Skeletal muscle tissue (tissue), 4 donors: Measurements from ENCODE around the gene OXT. TPM values are rescaled to one million over a fixed set of nuclear protein-coding genes. Genes with fewer than 3 reads are reported as not detected.
"Not testable (repeated sequence)": the region's sequence is repeated elsewhere in the genome, so short reads cannot be mapped to it uniquely, and the experiment has no call there.

ENCODE experiments used
- H3K27ac ChIP-seq: one replicate; pipeline ENCODE4 v1.7.0; 2013; ENCODE audit warnings: mild to moderate bottlenecking, low read depth, low read length, inconsistent platforms
- H3K27me3 ChIP-seq, 3 donors: one replicate each; pipeline ENCODE4 v1.7.0; 2013; ENCODE audit warnings: low read length in 3 of 3; ENCODE audit not compliant: control insufficient read depth in 3 of 3, insufficient read depth in 3 of 3
- H3K36me3 ChIP-seq, 3 donors: one replicate each; pipeline ENCODE4 v1.7.0; 2013; ENCODE audit warnings: low read length in 3 of 3; ENCODE audit not compliant: control insufficient read depth in 3 of 3, insufficient read depth in 3 of 3
- H3K4me1 ChIP-seq, 3 donors: one replicate each; pipeline ENCODE4 v1.7.0; 2013; ENCODE audit warnings: low read length in 3 of 3, mild to moderate bottlenecking in 3 of 3; ENCODE audit not compliant: control insufficient read depth in 3 of 3, insufficient read depth in 3 of 3
- H3K4me3 ChIP-seq, 3 donors: one replicate each; pipeline ENCODE4 v1.7.0; 2013; ENCODE audit warnings: low read length in 3 of 3
- H3K9ac ChIP-seq, 3 donors: one replicate each; pipeline ENCODE4 v1.7.0; 2013; ENCODE audit warnings: low read length in 3 of 3, mild to moderate bottlenecking in 3 of 3, moderate library complexity in 2 of 3, low read depth in 1 of 3
- H3K9me3 ChIP-seq, 3 donors: one replicate each; pipeline ENCODE4 v1.7.0; 2013; ENCODE audit warnings: low read length in 3 of 3; ENCODE audit not compliant: control insufficient read depth in 3 of 3
- total RNA-seq: library from RNA; depleted of rRNA; stranded (reverse); fragments of >200 nt; gene quantifications from one replicate; pipeline ENCODE4 v1.2.3, GENCODE V29; 2014
- donor health status: Osteomylitis.

Gene OXT
- total RNA-seq: not detected

DNA sequence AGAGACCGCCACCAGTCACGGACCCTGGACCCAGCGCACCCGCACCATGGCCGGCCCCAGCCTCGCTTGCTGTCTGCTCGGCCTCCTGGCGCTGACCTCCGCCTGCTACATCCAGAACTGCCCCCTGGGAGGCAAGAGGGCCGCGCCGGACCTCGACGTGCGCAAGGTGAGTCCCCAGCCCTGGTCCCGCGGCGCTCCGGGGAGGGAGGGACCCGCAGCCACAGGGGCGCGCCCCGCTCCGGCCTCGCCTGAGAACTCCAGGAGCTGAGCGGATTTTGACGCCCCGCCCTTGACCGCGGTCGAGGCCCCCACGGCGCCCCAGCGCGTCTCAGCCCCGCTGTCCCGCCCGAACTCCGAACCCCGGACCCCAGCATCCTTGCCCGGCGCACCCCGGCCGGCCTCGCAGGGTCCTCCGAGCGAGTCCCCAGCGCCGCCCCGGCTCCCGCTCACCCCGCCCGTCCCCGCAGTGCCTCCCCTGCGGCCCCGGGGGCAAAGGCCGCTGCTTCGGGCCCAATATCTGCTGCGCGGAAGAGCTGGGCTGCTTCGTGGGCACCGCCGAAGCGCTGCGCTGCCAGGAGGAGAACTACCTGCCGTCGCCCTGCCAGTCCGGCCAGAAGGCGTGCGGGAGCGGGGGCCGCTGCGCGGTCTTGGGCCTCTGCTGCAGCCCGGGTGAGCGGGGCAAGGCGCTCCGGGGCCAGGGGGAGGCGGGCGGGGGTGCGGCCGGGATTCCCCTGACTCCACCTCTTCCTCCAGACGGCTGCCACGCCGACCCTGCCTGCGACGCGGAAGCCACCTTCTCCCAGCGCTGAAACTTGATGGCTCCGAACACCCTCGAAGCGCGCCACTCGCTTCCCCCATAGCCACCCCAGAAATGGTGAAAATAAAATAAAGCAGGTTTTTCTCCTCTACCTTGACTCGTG lies at the start of gene OXT:
Gene OXT, plus strand, starts transcription at position 11 of the 920 bp plus-strand sequence. Its CDS starts 36 bp downstream, at position 47.
- Histone ChIP-seq H3K27ac (no peak within 1 kb of the TSS), H3K4me3 (peak within 1 kb of the TSS; percentile 32 to 49 (median 38)), H3K9me3 (no peaks in the 10 kb centered on the region), H3K27me3 (peaks cover 15 to 22% (median 21%) of the 10 kb centered on the region in 3 donors), H3K36me3 (no peaks in the 10 kb centered on the region), H3K9ac (peak within 1 kb of the TSS in 1 of 3 donors; percentile 25), H3K4me1 (peaks cover 0 to 6% (median 3%) of the 10 kb centered on the region in 3 donors)

DNA sequence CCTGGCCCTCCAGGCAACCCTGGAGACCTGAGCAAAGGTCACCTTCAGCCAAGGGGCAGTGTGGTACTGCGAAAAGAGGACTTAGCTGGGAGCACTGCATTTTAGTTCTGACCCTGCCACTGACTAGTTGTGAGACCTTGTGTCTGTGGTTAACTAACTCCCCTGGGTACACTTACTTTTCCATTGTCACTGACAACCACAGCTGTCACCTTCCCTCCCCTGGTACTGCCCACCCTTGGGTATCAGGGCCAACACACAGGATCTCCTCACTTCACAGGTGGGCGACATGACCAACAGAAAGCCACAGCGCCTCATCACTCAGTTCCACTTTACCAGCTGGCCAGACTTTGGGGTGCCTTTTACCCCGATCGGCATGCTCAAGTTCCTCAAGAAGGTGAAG lies 49.6 kb upstream of the OXT start:
- no peaks in the 10 kb centered on the region for H3K9me3 ChIP-seq
- peaks cover 48 to 54% (median 49%) of the 10 kb centered on the region in 3 donors for H3K36me3 ChIP-seq
- no peak overlapping the region for H3K4me3 ChIP-seq
- no peak overlapping the region for H3K27ac ChIP-seq
- H3K9ac ChIP-seq: peak overlapping the region in 1 of 3 donors; percentile 44
- no peaks in the 10 kb centered on the region for H3K27me3 ChIP-seq
- no peaks in the 10 kb centered on the region for H3K4me1 ChIP-seq

DNA sequence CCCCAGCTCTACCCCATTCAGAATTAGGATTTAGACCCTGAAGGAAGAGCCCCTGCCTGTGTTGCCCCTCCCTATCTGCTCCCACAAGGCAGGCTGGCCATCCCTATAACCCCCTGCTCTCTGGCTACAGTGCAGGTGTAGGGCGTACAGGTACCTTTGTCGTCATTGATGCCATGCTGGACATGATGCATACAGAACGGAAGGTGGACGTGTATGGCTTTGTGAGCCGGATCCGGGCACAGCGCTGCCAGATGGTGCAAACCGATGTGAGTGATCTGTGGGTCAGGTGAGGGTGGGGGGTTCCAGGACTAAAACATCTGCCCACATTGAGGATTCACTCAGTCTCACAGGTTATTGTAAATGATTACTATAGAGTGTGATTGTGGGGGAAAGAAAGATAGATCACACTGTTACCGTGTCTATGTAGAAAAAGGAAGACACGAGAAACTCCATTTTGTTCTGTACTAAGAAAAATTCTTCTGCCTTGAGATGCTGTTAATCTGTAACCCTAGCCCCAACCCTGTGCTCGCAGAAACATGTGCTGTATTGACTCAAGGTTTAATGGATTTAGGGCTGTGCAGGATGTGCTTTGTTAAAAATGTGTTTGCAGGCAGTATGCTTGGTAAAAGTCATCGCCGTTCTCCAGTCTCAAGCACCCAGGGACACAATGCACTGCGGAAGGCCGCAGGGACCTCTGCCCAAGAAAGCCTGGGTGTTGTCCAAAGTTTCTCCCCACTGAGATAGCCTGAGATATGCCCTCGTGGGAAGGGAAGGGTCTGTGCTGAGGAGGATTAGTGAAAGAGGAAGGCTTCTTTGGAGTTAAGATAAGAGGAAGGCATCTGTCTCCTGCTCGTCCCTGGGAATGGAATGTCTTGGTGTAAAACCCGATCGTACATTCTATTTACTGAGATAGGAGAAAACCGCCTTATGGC lies 48.6 kb upstream of the OXT start:
- H3K27me3 ChIP-seq, H3K9ac ChIP-seq, H3K27ac ChIP-seq, H3K9me3 ChIP-seq, H3K4me3 ChIP-seq, H3K4me1 ChIP-seq: not testable (repeated sequence)
- peaks cover 53 to 58% (median 54%) of the 10 kb centered on the region in 3 donors for H3K36me3 ChIP-seq

DNA sequence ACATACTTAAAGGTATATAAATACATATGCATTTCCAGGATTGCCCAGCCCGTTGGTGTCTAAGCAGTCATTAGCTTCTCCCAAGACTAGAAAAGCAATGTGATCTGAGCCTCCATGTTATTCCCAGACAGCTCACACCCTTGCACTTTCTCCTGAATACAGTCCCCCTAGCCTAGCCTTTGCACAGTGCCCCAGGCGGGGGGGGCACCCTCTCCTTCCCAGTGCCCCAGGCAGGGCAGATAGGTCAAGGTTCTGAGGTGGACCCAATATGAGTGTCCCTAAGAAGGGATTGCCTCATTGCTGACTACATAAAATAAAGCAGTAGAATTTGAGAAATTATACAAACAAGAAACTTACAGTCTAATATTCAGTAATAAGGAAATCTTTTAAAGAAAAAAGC lies 43.4 kb upstream of the OXT start:
- H3K27ac ChIP-seq: no peak overlapping the region
- H3K4me1 ChIP-seq: peaks cover 0 to 1% (median 0%) of the 10 kb centered on the region in 3 donors
- H3K4me3 ChIP-seq: no peak overlapping the region
- H3K9me3 ChIP-seq: no peaks in the 10 kb centered on the region
- H3K9ac ChIP-seq: no peak overlapping the region
- H3K27me3 ChIP-seq: no peaks in the 10 kb centered on the region
- H3K36me3 ChIP-seq: peaks cover 47 to 65% (median 63%) of the 10 kb centered on the region in 3 donors

DNA sequence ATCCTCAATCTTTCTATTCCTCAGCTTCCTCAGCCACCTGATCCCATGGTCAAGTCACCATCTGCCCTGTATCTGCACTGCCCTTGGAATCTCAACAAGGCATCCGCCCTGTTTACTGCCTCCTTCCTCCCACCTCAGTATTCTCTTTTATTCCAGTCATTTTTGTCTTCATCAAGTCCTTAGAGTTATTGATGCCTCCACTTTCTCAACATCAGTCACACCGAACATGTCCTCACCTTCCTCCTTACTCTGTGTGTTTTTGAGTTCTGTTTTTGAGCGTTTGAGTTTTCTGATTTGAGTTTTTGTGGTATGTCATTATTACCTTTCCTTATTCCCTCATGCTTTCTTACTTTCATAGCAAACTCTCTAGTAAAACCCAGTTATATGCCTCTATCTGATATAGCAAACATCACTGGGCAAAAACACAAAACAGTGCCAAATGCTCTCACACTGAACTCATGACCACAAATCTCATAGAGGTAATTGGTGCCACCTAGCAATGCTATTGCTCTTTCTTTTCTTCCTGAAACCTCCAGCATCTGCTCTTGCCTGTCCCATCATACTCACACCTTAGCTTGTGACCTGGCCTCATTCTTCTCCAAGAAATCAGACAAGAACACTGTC lies 39.8 kb upstream of the OXT start:
- no peak overlapping the region for H3K9ac ChIP-seq
- H3K4me1 ChIP-seq: peaks cover 0 to 5% (median 0%) of the 10 kb centered on the region in 3 donors
- no peaks in the 10 kb centered on the region for H3K27me3 ChIP-seq
- no peaks in the 10 kb centered on the region for H3K9me3 ChIP-seq
- peaks cover 43 to 69% (median 60%) of the 10 kb centered on the region in 3 donors for H3K36me3 ChIP-seq
- no peak overlapping the region for H3K4me3 ChIP-seq
- no peak overlapping the region for H3K27ac ChIP-seq

DNA sequence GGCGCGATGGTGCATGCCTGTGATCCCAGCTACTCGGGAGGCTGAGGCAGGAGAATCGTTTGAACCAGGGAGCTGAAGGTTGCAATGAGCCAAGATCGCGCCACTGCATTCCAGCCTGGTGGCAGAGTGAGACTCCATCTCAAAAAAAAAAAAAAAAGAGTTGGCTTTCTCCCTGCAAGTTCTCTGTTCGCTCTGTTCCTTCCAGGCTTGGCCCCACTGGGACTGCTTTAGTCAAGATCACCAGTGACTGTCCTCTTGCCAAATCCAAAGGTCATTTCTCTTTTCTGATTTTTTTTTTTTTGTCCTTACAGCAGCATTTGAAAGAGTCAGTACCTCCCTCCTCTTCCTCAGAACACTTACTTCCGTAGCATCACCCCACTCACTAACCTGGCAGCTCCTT lies 38.8 kb upstream of the OXT start:
- no peak overlapping the region for H3K27ac ChIP-seq
- peaks cover 0 to 5% (median 0%) of the 10 kb centered on the region in 3 donors for H3K4me1 ChIP-seq
- H3K36me3 ChIP-seq: peaks cover 44 to 69% (median 60%) of the 10 kb centered on the region in 3 donors
- no peak overlapping the region for H3K4me3 ChIP-seq
- no peaks in the 10 kb centered on the region for H3K27me3 ChIP-seq
- no peaks in the 10 kb centered on the region for H3K9me3 ChIP-seq
- H3K9ac ChIP-seq: no peak overlapping the region

DNA sequence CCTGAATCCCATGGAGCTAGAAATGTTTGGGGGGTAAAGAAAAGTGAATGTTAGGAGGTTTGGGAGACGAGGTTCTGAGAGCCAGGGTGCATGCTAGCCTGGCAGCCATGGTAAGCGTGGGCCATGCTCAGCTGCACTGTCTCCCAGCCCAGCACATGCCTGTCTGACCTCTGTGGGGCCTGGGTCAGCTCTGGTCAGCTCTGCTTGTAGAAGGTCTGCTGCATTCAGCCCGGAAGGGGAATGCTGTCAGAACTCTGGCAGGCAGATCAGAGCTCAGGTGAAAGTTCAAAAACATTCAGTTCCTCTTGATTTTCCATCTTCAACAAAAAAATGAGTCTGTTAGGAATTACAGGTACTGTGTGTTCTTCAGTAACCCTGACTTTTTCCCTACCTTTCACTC lies 33.8 kb upstream of the OXT start:
- Histone ChIP-seq H3K4me3 (no peak overlapping the region), H3K9me3 (no peaks in the 10 kb centered on the region), H3K36me3 (peaks cover 46 to 66% (median 52%) of the 10 kb centered on the region in 3 donors), H3K4me1 (peaks cover 6 to 12% (median 11%) of the 10 kb centered on the region in 3 donors), H3K9ac (no peak overlapping the region), H3K27me3 (no peaks in the 10 kb centered on the region), H3K27ac (no peak overlapping the region)

DNA sequence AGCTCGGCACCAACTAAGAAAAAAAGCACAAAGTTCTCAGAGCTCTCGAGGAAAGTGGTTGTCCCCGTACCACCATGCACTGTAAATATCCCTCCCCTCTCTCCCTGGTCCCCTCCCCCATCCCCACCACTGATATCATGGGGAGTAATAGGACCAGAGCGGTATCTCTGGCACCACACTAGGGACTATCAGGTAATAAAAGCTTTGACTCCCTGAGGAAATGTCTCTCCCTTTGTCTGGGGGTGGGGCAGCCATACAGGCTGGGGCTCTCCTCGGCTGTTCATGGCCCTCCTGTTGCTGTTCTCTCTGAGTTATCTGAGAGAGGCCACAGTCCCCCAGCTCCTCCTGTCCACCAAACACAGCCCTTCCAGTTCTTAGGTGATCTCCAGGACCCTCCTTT lies 33.0 kb upstream of the OXT start:
- H3K9me3 ChIP-seq: no peaks in the 10 kb centered on the region
- H3K4me1 ChIP-seq: peaks cover 6 to 20% (median 10%) of the 10 kb centered on the region in 3 donors
- no peak overlapping the region for H3K9ac ChIP-seq
- H3K27me3 ChIP-seq: no peaks in the 10 kb centered on the region
- H3K4me3 ChIP-seq: no peak overlapping the region
- H3K36me3 ChIP-seq: peaks cover 46 to 62% (median 52%) of the 10 kb centered on the region in 3 donors
- no peak overlapping the region for H3K27ac ChIP-seq

DNA sequence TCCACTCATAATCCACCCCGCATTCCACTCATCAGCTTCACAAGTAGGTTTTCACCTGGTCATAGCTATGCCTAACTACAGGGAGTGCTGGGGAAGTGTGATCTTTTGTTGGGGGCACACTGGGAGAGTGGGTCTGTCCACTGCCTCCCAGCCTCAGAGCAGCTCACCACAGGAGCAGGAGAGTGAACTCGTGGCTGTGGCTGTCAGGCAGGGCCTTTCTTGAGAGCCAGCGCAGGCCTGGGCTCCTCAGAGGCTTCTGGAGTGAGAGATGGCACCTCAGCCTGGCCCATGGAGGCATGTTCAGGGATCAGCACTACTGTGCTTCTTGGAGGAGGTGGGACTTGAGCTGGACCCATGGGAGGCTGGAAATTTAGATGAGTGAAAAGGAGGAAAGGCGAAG lies 32.0 kb upstream of the OXT start:
- Histone ChIP-seq H3K36me3 (peaks cover 46 to 58% (median 52%) of the 10 kb centered on the region in 3 donors), H3K9ac (no peak overlapping the region), H3K4me3 (no peak overlapping the region), H3K9me3 (no peaks in the 10 kb centered on the region), H3K27ac (no peak overlapping the region), H3K4me1 (peaks cover 6 to 23% (median 10%) of the 10 kb centered on the region in 3 donors), H3K27me3 (no peaks in the 10 kb centered on the region)
